ENCODE data around the gene TMEFF2.

The TMEFF2 gene, protein sequence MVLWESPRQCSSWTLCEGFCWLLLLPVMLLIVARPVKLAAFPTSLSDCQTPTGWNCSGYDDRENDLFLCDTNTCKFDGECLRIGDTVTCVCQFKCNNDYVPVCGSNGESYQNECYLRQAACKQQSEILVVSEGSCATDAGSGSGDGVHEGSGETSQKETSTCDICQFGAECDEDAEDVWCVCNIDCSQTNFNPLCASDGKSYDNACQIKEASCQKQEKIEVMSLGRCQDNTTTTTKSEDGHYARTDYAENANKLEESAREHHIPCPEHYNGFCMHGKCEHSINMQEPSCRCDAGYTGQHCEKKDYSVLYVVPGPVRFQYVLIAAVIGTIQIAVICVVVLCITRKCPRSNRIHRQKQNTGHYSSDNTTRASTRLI

DNA sequence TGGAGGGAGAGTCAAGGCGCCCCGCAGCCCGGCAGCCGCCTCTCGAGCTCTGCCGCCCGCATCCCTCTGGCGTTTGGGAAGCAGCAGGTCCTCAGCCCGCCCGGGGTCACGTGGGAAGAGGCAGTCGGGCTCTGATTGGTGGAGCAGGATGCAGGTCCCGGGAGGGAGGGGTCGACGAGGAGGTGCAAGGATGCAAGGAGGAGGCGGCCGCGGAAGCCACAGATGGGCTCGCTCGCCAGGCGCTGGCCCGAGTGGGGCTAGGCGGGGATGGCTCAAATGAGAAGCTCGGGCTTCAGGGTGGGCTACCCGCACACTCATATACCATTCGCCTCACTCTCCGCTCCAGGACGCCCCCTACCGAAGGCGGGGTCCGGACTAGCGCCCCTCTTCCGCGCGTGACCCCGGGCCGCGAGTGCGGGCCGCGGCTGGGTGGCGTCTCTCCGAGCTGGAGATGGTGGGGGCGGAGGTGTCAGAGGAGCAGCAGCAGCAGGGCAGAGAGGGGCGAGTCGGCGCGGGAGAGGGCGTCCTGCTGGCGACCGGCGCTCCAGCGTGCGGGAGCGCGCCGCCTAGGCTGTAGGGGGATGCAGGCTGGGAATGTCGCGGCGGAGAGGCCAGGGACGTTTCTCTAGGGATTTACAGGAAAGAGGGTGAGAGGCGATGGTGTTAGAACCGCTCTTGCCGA lies at the start of gene TMEFF2:
TMEFF2 (minus strand) TSS at position 68 of the 682 bp plus-strand sequence. CDS start 409 bp downstream, outside the sequence.
- no peak within 1 kb of the TSS for H3K27ac ChIP-seq (ENCODE audit: low read depth, low read length)
- H3K4me3 ChIP-seq (ENCODE audit: insufficient read depth, low read length, poor library complexity, severe bottlenecking) = no peak within 1 kb of the TSS
- no peaks in the 10 kb centered on the region for H3K9me2 ChIP-seq (replicated peaks; ENCODE audit: insufficient read depth, low read length)
- H3K79me2 ChIP-seq (ENCODE audit: insufficient read depth, low read length) = no peaks in the 10 kb centered on the region
- H3K9me3 ChIP-seq (ENCODE audit: insufficient read depth, low read length) = no peaks in the 10 kb centered on the region
- no peaks in the 10 kb centered on the region for H3F3A ChIP-seq (ENCODE audit: insufficient read depth)
- no peak within 1 kb of the TSS for H3K9ac ChIP-seq (ENCODE audit: low read length)
- no peaks in the 10 kb centered on the region for H4K20me1 ChIP-seq (ENCODE audit: low read depth, low read length)
- no peaks in the 10 kb centered on the region for H3K27me3 ChIP-seq (ENCODE audit: low read length)
- no peaks in the 10 kb centered on the region for H3K36me3 ChIP-seq (ENCODE audit: low read length)
- no peak within 1 kb of the TSS for H3K4me2 ChIP-seq (ENCODE audit: low read depth, low read length, poor library complexity, severe bottlenecking)
- no peak for TF ChIP-seq EZH2phosphoT487 (conservative IDR thresholded peaks at IDR 0.05; ENCODE audit: low read length)
- TF ChIP-seq, protein P1, sequence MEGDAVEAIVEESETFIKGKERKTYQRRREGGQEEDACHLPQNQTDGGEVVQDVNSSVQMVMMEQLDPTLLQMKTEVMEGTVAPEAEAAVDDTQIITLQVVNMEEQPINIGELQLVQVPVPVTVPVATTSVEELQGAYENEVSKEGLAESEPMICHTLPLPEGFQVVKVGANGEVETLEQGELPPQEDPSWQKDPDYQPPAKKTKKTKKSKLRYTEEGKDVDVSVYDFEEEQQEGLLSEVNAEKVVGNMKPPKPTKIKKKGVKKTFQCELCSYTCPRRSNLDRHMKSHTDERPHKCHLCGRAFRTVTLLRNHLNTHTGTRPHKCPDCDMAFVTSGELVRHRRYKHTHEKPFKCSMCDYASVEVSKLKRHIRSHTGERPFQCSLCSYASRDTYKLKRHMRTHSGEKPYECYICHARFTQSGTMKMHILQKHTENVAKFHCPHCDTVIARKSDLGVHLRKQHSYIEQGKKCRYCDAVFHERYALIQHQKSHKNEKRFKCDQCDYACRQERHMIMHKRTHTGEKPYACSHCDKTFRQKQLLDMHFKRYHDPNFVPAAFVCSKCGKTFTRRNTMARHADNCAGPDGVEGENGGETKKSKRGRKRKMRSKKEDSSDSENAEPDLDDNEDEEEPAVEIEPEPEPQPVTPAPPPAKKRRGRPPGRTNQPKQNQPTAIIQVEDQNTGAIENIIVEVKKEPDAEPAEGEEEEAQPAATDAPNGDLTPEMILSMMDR (IDR thresholded peaks at IDR 0.05; ENCODE audit: insufficient read depth, low read length, poor library complexity, severe bottlenecking) = no peak
- no peak within 1 kb of the TSS for H2AFZ ChIP-seq (ENCODE audit: low read depth, low read length, severe bottlenecking)

DNA sequence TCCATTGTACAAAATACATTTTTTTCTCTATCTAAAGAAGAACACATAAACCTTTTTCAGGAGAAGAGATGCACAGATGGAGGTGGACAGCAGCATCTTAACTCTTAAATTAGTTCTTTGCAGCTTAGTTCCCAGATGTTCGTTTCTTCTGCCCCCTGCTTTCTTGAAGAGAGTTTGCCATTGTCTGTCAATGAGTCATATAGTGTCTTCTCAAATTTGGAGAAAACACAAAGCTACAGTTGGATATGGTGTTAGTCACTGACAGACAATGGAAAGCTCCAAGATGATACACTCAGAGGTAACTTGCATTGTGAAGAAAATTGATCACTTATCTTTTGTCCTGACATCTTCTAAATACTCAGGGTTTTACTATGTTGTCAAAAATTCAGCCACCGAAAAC lies 48.8 kb upstream of the TMEFF2 start:
- H2AFZ ChIP-seq (ENCODE audit: low read depth, low read length, severe bottlenecking) = no peak overlapping the region
- no peaks in the 10 kb centered on the region for H3F3A ChIP-seq (ENCODE audit: insufficient read depth)

DNA sequence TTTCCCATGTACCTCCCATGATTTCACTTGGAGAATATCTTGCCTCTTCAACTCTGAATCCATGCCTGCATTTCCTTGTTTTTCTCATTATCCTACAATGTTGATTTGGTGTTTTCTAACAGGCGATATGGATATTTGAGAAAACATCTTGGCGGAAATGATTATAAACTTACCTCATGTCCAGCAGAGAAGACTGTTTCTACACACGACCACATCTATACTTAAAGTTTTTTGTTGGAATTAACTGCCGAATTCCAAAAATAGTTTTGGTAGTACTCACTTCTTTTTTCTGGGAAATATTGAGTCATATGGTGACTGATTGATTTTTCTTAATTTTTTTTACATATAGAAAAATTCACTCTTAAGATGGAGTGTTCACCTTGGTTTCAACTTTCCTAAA lies 41.4 kb upstream of the TMEFF2 start:
- H3K36me3 ChIP-seq (ENCODE audit: low read length) = no peaks in the 10 kb centered on the region
- TF ChIP-seq, protein P1 (IDR thresholded peaks at IDR 0.05; ENCODE audit: insufficient read depth, low read length, poor library complexity, severe bottlenecking) = no peak
- TF ChIP-seq EZH2phosphoT487 (conservative IDR thresholded peaks at IDR 0.05; ENCODE audit: low read length) = no peak
- no peaks in the 10 kb centered on the region for H4K20me1 ChIP-seq (ENCODE audit: low read depth, low read length)
- H3K27me3 ChIP-seq (ENCODE audit: low read length) = no peaks in the 10 kb centered on the region
- no peaks in the 10 kb centered on the region for H3F3A ChIP-seq (ENCODE audit: insufficient read depth)
- H3K4me3 ChIP-seq (ENCODE audit: insufficient read depth, low read length, poor library complexity, severe bottlenecking) = no peak overlapping the region
- no peak overlapping the region for H3K27ac ChIP-seq (ENCODE audit: low read depth, low read length)
- H3K79me2 ChIP-seq (ENCODE audit: insufficient read depth, low read length) = no peaks in the 10 kb centered on the region
- no peaks in the 10 kb centered on the region for H3K9me2 ChIP-seq (replicated peaks; ENCODE audit: insufficient read depth, low read length)
- no peak overlapping the region for H3K4me2 ChIP-seq (ENCODE audit: low read depth, low read length, poor library complexity, severe bottlenecking)
- no peak overlapping the region for H3K9ac ChIP-seq (ENCODE audit: low read length)
- H2AFZ ChIP-seq (ENCODE audit: low read depth, low read length, severe bottlenecking) = no peak overlapping the region
- no peaks in the 10 kb centered on the region for H3K9me3 ChIP-seq (ENCODE audit: insufficient read depth, low read length)

More for the DNA sequence above, 48.8 kb upstream of the TMEFF2 start:
- Histone ChIP-seq H4K20me1 (ENCODE audit: low read depth, low read length) (no peaks in the 10 kb centered on the region), H3K9me3 (ENCODE audit: insufficient read depth, low read length) (no peaks in the 10 kb centered on the region), H3K79me2 (ENCODE audit: insufficient read depth, low read length) (no peaks in the 10 kb centered on the region), H3K36me3 (ENCODE audit: low read length) (no peaks in the 10 kb centered on the region), H3K9me2 (replicated peaks; ENCODE audit: insufficient read depth, low read length) (no peaks in the 10 kb centered on the region), H3K4me3 (ENCODE audit: insufficient read depth, low read length, poor library complexity, severe bottlenecking) (no peak overlapping the region), H3K27ac (ENCODE audit: low read depth, low read length) (no peak overlapping the region), H3K9ac (ENCODE audit: low read length) (no peak overlapping the region), H3K4me2 (ENCODE audit: low read depth, low read length, poor library complexity, severe bottlenecking) (no peak overlapping the region), H3K27me3 (ENCODE audit: low read length) (no peaks in the 10 kb centered on the region)
- TF ChIP-seq, protein P1 (IDR thresholded peaks at IDR 0.05; ENCODE audit: insufficient read depth, low read length, poor library complexity, severe bottlenecking) = no peak
- no peak for TF ChIP-seq EZH2phosphoT487 (conservative IDR thresholded peaks at IDR 0.05; ENCODE audit: low read length)

Measured in SU-DHL-6 (cell line).